ENCODE data around the gene WNT3. TPM values are rescaled to one million over a fixed set of nuclear protein-coding genes. Genes with fewer than 3 reads are reported as not detected.

Gene WNT3
- total and polyA plus RNA-seq, 4 donors = 0.19 to 4.3 (median 2.7) TPM

DNA sequence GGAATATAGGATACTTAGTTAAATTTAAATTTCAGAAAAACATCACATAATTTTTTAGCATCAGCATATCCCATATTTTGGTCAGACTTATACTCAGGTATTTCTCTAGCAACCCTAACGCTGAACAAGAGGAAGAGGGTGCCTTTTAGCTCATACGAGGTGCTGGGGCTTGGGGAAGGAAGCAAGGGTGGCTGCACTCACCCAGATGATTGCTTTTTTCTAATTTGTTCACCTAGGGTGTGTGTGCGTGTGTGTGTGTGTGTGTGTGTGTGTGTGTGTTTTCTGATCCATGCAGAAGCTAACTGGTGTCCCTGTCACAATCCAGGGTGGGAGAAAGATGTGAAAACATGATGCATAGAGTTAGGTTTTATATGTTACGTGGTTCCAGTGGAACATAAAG, 81.2 kb downstream of the WNT3 start:
- Histone ChIP-seq H3K36me3 (ENCODE audit: control insufficient read depth in 4 of 4, insufficient read depth in 3 of 4, low read depth in 1 of 4, low read length in 3 of 4) (peaks cover 0 to 11% (median 3%) of the 10 kb centered on the region in 4 donors), H3K9me3 (ENCODE audit: control insufficient read depth in 4 of 4, low read length in 3 of 4) (no peaks in the 10 kb centered on the region), H3K4me3 (ENCODE audit: low read depth in 1 of 3, low read length in 3 of 3) (no peak overlapping the region), H3K27me3 (ENCODE audit: control insufficient read depth in 4 of 4, insufficient read depth in 4 of 4, low read length in 3 of 4) (no peaks in the 10 kb centered on the region), H3K9ac (ENCODE audit: low read depth in 1 of 2, low read length in 2 of 2) (no peak overlapping the region), H3K4me1 (ENCODE audit: control insufficient read depth in 4 of 4, insufficient read depth in 4 of 4, low read length in 3 of 4) (no peaks in the 10 kb centered on the region), H3K27ac (ENCODE audit: low read depth in 1 of 2, low read length in 2 of 2) (no peak overlapping the region)
- TF ChIP-seq SP1 (IDR thresholded peaks at IDR 0.05) (no peak), RXRA (IDR thresholded peaks at IDR 0.05) (no peak)
- TF ChIP-seq, protein P1, sequence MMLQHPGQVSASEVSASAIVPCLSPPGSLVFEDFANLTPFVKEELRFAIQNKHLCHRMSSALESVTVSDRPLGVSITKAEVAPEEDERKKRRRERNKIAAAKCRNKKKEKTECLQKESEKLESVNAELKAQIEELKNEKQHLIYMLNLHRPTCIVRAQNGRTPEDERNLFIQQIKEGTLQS (IDR thresholded peaks at IDR 0.05) = no peak
- DNase-seq (ENCODE audit: low spot score) = no peak
- 95% methylated on average over 4 of the region's 4 CpGs for WGBS

DNA sequence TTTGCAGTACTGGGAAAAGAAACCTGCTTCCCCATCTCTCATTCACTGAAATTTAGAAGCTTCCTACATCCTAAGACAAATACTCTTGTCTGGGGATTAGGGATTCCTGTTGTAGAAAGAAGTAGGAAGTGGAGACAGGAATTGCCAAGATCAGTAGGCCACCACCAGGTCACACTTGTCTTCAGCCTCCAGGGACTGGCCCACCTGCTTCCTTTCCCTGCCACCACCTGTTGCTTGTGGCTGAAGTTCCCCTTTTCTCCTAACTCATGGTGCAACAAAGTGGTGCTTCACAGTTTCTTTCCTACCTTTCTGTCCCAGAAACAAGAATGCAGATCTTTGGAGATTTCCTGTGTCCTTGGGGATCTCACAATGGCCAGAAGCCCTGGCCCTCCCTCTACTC, 82.4 kb downstream of the WNT3 start:
- H3K9me3 ChIP-seq (ENCODE audit: control insufficient read depth in 4 of 4, low read length in 3 of 4) = no peaks in the 10 kb centered on the region
- H3K27ac ChIP-seq (ENCODE audit: low read depth in 1 of 2, low read length in 2 of 2) = no peak overlapping the region
- no peak for DNase-seq (ENCODE audit: low spot score)
- no peaks in the 10 kb centered on the region for H3K4me1 ChIP-seq (ENCODE audit: control insufficient read depth in 4 of 4, insufficient read depth in 4 of 4, low read length in 3 of 4)
- no peak for TF ChIP-seq RAD21 (IDR thresholded peaks at IDR 0.05)
- no peak for TF ChIP-seq HNF4A (conservative IDR thresholded peaks at IDR 0.05)
- TF ChIP-seq RXRA (IDR thresholded peaks at IDR 0.05) = no peak
- no peak for TF ChIP-seq HNF4G (IDR thresholded peaks at IDR 0.05)
- TF ChIP-seq TAF1 (conservative IDR thresholded peaks at IDR 0.05) = no peak
- TF ChIP-seq, protein P2, sequence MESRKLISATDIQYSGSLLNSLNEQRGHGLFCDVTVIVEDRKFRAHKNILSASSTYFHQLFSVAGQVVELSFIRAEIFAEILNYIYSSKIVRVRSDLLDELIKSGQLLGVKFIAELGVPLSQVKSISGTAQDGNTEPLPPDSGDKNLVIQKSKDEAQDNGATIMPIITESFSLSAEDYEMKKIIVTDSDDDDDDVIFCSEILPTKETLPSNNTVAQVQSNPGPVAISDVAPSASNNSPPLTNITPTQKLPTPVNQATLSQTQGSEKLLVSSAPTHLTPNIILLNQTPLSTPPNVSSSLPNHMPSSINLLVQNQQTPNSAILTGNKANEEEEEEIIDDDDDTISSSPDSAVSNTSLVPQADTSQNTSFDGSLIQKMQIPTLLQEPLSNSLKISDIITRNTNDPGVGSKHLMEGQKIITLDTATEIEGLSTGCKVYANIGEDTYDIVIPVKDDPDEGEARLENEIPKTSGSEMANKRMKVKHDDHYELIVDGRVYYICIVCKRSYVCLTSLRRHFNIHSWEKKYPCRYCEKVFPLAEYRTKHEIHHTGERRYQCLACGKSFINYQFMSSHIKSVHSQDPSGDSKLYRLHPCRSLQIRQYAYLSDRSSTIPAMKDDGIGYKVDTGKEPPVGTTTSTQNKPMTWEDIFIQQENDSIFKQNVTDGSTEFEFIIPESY (IDR thresholded peaks at IDR 0.05) = no peak
- TF ChIP-seq EGR1 (IDR thresholded peaks at IDR 0.05; ENCODE audit: low read depth in 2 of 2) = no peak
- TF ChIP-seq, protein P1 (IDR thresholded peaks at IDR 0.05) = no peak
- TF ChIP-seq SP1 (IDR thresholded peaks at IDR 0.05) = no peak
- TF ChIP-seq GABPA (IDR thresholded peaks at IDR 0.05 in 1 of 2, conservative IDR thresholded peaks at IDR 0.05 in 1 of 2) = no peak
- TF ChIP-seq FOXA2 (IDR thresholded peaks at IDR 0.05) = no peak
- TF ChIP-seq FOXA1 (IDR thresholded peaks at IDR 0.05) = no peak
- no peak for TF ChIP-seq JUND (IDR thresholded peaks at IDR 0.05)
- no peak overlapping the region for H3K9ac ChIP-seq (ENCODE audit: low read depth in 1 of 2, low read length in 2 of 2)
- no peaks in the 10 kb centered on the region for H3K27me3 ChIP-seq (ENCODE audit: control insufficient read depth in 4 of 4, insufficient read depth in 4 of 4, low read length in 3 of 4)
- H3K36me3 ChIP-seq (ENCODE audit: control insufficient read depth in 4 of 4, insufficient read depth in 3 of 4, low read depth in 1 of 4, low read length in 3 of 4) = peaks cover 0 to 11% (median 3%) of the 10 kb centered on the region in 4 donors
- no peak overlapping the region for H3K4me3 ChIP-seq (ENCODE audit: low read depth in 1 of 3, low read length in 3 of 3)

GRCh38 chr17:46733837-46734475, 84.5 kb downstream of the WNT3 start:
- Histone ChIP-seq H3K27ac (ENCODE audit: low read depth in 1 of 2, low read length in 2 of 2) (no peak overlapping the region), H3K36me3 (ENCODE audit: control insufficient read depth in 4 of 4, insufficient read depth in 3 of 4, low read depth in 1 of 4, low read length in 3 of 4) (peaks cover 0 to 11% (median 5%) of the 10 kb centered on the region in 4 donors), H3K27me3 (ENCODE audit: control insufficient read depth in 4 of 4, insufficient read depth in 4 of 4, low read length in 3 of 4) (no peaks in the 10 kb centered on the region), H3K9me3 (ENCODE audit: control insufficient read depth in 4 of 4, low read length in 3 of 4) (no peaks in the 10 kb centered on the region), H3K4me1 (ENCODE audit: control insufficient read depth in 4 of 4, insufficient read depth in 4 of 4, low read length in 3 of 4) (no peaks in the 10 kb centered on the region), H3K4me3 (ENCODE audit: low read depth in 1 of 3, low read length in 3 of 3) (no peak overlapping the region), H3K9ac (ENCODE audit: low read depth in 1 of 2, low read length in 2 of 2) (no peak overlapping the region)
- DNase-seq (ENCODE audit: low spot score) = no peak
- WGBS = 99% methylated on average over 1 of the region's 1 CpG
- TF ChIP-seq JUND (IDR thresholded peaks at IDR 0.05) = no peak
- no peak for TF ChIP-seq CTCF (IDR thresholded peaks at IDR 0.05; ENCODE audit: low read depth, low read length, missing input control)
- TF ChIP-seq MAX (IDR thresholded peaks at IDR 0.05) = no peak
- TF ChIP-seq, protein P1 (IDR thresholded peaks at IDR 0.05) = no peak
- TF ChIP-seq RAD21 (IDR thresholded peaks at IDR 0.05) = no peak
- no peak for TF ChIP-seq SP1 (IDR thresholded peaks at IDR 0.05)
- TF ChIP-seq FOXA1 (IDR thresholded peaks at IDR 0.05) = no peak
- TF ChIP-seq FOXA2 (IDR thresholded peaks at IDR 0.05) = no peak
- no peak for TF ChIP-seq TAF1 (conservative IDR thresholded peaks at IDR 0.05)
- TF ChIP-seq HNF4A (conservative IDR thresholded peaks at IDR 0.05) = no peak
- TF ChIP-seq RXRA (IDR thresholded peaks at IDR 0.05) = no peak
- TF ChIP-seq YY1 (IDR thresholded peaks at IDR 0.05) = no peak
- no peak for TF ChIP-seq GABPA (IDR thresholded peaks at IDR 0.05 in 1 of 2, conservative IDR thresholded peaks at IDR 0.05 in 1 of 2)
- TF ChIP-seq, protein P2 (IDR thresholded peaks at IDR 0.05) = no peak
